GM23338 (cell line): ENCODE results near the gene CMSS1. TPM values are rescaled to one million over a fixed set of nuclear protein-coding genes. Genes with fewer than 3 reads are reported as not detected.

ENCODE experiments used
- ATAC-seq: fragments of 200-7000 bp; cut with Tn5 transposase; 3 replicates; pipeline ENCODE4 v1.9.1; 2020
- DNase-seq: peaks from one replicate; pipeline ENCODE4 v3.0.0-alpha.2; 2015; ENCODE audit warnings: low spot score
- H2AFZ ChIP-seq: fragments of 200-600 bp; sonication (generic); 2 replicates; pipeline ENCODE4 v1.8.0; 2016; ENCODE audit warnings: antibody characterized with exemption, mild to moderate bottlenecking, moderate library complexity
- H3F3A ChIP-seq: fragments of 200-600 bp; sonication (generic); replicated peaks from 2 replicates; pipeline ENCODE4 v1.8.0; 2017; ENCODE audit warnings: antibody characterized with exemption, mixed run types, low read depth
- H3K27ac ChIP-seq: fragments of 200-600 bp; sonication (generic); 2 replicates; pipeline ENCODE4 v1.6.1; 2016; ENCODE audit warnings: low read depth
- H3K27me3 ChIP-seq: fragments of 200-600 bp; sonication (generic); 2 replicates; pipeline ENCODE4 v1.8.0; 2016; ENCODE audit warnings: mild to moderate bottlenecking, mixed run types, moderate library complexity; ENCODE audit not compliant: insufficient read depth
- H3K36me3 ChIP-seq: fragments of 200-600 bp; sonication (generic); 2 replicates; pipeline ENCODE4 v1.8.0; 2016; ENCODE audit warnings: mild to moderate bottlenecking; ENCODE audit not compliant: insufficient read depth
- H3K4me1 ChIP-seq: fragments of 200-600 bp; sonication (generic); 2 replicates; pipeline ENCODE4 v1.8.0; 2016; ENCODE audit warnings: mild to moderate bottlenecking, moderate library complexity; ENCODE audit not compliant: insufficient read depth
- H3K4me2 ChIP-seq: fragments of 200-600 bp; sonication (generic); 2 replicates; pipeline ENCODE4 v1.7.1; 2017; ENCODE audit warnings: mixed run types
- H3K4me3 ChIP-seq: fragments of 200-600 bp; sonication (generic); 2 replicates; pipeline ENCODE4 v1.6.1; 2016; ENCODE audit warnings: mixed run types
- H3K79me2 ChIP-seq: fragments of 200-600 bp; sonication (generic); replicated peaks from 2 replicates; pipeline ENCODE4 v1.8.0; 2017; ENCODE audit warnings: mild to moderate bottlenecking; ENCODE audit not compliant: insufficient read depth
- H3K9me2 ChIP-seq: fragments of 200-600 bp; sonication (generic); 2 replicates; pipeline ENCODE4 v1.8.0; 2017; ENCODE audit not compliant: insufficient read depth
- H4K20me1 ChIP-seq: fragments of 200-600 bp; sonication (generic); replicated peaks from 2 replicates; pipeline ENCODE4 v1.8.0; 2017; ENCODE audit warnings: mild to moderate bottlenecking; ENCODE audit not compliant: insufficient read depth
- H3K27ac Mint-ChIP-seq: 2 replicates; pipeline ENCODE4 v1.8.0; 2020; ENCODE audit warnings: inconsistent platforms, mild to moderate bottlenecking, moderate library complexity, mixed read lengths
- H3K27me3 Mint-ChIP-seq: 3 replicates; pipeline ENCODE4 v1.8.0; 2022; ENCODE audit warnings: low read depth, mild to moderate bottlenecking, moderate library complexity, mixed read lengths, inconsistent platforms; ENCODE audit not compliant: insufficient read depth, poor library complexity
- H3K36me3 Mint-ChIP-seq: 3 replicates; pipeline ENCODE4 v1.8.0; 2021; ENCODE audit warnings: low read depth, mild to moderate bottlenecking, inconsistent platforms, moderate library complexity, mixed read lengths
- H3K4me1 Mint-ChIP-seq: 3 replicates; pipeline ENCODE4 v1.8.0; 2020; ENCODE audit warnings: mild to moderate bottlenecking, inconsistent platforms, mixed read lengths
- H3K4me3 Mint-ChIP-seq: 3 replicates; pipeline ENCODE4 v1.8.0; 2021; ENCODE audit warnings: moderate library complexity, mild to moderate bottlenecking, inconsistent platforms, mixed read lengths
- H3K9me3 Mint-ChIP-seq: 3 replicates; pipeline ENCODE4 v1.8.0; 2020; ENCODE audit warnings: moderate library complexity, mild to moderate bottlenecking, inconsistent platforms, mixed read lengths
- CREB1 ChIP-seq: fragments of 250-450 bp; sonication (Bioruptor Pico); IDR thresholded peaks from 2 replicates; pipeline ENCODE4 v1.5.0; 2020; ENCODE audit warnings: low read depth, mild to moderate bottlenecking, moderate library complexity
- CTCF ChIP-seq, 2 experiments: fragments of 200-600 bp in 1 of 2; sonication (generic) in 1 of 2; conservative IDR thresholded peaks; 2 replicates each; pipeline versions ENCODE4 v1.5.1 to v1.6.1; 2016 to 2017; ENCODE audit warnings: antibody characterized with exemption in 2 of 2, low read depth in 2 of 2, mild to moderate bottlenecking in 2 of 2, moderate library complexity in 1 of 2
- ETS1 ChIP-seq: IDR thresholded peaks from 2 replicates; pipeline ENCODE4 v1.6.1; 2016; ENCODE audit warnings: antibody characterized with exemption
- EZH2 ChIP-seq: fragments of 200-600 bp; sonication (generic); IDR thresholded peaks from one replicate; pipeline ENCODE4 v1.8.0; 2017; ENCODE audit warnings: antibody characterized with exemption, mild to moderate bottlenecking, low read depth; ENCODE audit not compliant: unreplicated experiment
- JUNB ChIP-seq: IDR thresholded peaks from one replicate; pipeline ENCODE4 v1.6.1; 2016; ENCODE audit warnings: antibody characterized with exemption; ENCODE audit not compliant: unreplicated experiment
- NANOG ChIP-seq: IDR thresholded peaks from 2 replicates; pipeline ENCODE4 v1.6.1; 2016; ENCODE audit warnings: antibody characterized with exemption, borderline replicate concordance
- POLR2AphosphoS5 ChIP-seq: IDR thresholded peaks from 2 replicates; pipeline ENCODE4 v1.6.1; 2016; ENCODE audit warnings: antibody characterized with exemption, low read depth
- STAT1 ChIP-seq: IDR thresholded peaks from one replicate; pipeline ENCODE4 v1.6.1; 2016; ENCODE audit warnings: antibody characterized with exemption; ENCODE audit not compliant: unreplicated experiment
- ZNF114 ChIP-seq: fragments of 250-450 bp; sonication (Bioruptor Pico); IDR thresholded peaks from 2 replicates; pipeline ENCODE4 v1.5.0; 2020; ENCODE audit warnings: mild to moderate bottlenecking, moderate library complexity
- ZNF331 ChIP-seq: fragments of 250-450 bp; sonication (Bioruptor Pico); IDR thresholded peaks from 2 replicates; pipeline ENCODE4 v1.5.0; 2020; ENCODE audit warnings: low read depth, mild to moderate bottlenecking, moderate library complexity
- ZNF462 ChIP-seq: fragments of 250-450 bp; sonication (Bioruptor Pico); IDR thresholded peaks from 2 replicates; pipeline ENCODE4 v1.5.0; 2020; ENCODE audit warnings: mild to moderate bottlenecking, moderate library complexity
- polyA plus RNA-seq: library from polyadenylated mRNA; unstranded; fragments of >200 nt; fragmentation: Nextera tagmentation; extraction: Ambion mirVana; gene quantifications from 2 replicates; pipeline ENCODE4 v1.2.1, GENCODE V29; 2016
- total RNA-seq: library from RNA; depleted of rRNA; stranded (reverse); fragments of >200 nt; shearing (Covaris generic); gene quantifications from 2 replicates; pipeline ENCODE4 v1.2.3, GENCODE V29; 2014

Gene CMSS1
- total and polyA plus RNA-seq, 2 experiments from 2014 or later, result 39.4 to 187 TPM

- Histone ChIP-seq H2AFZ (peak overlapping the region; percentile 18; the same call in 1 of the 2 replicates), H3K79me2 (no peaks in the 10 kb centered on the region), H3K4me1 (no peaks in the 10 kb centered on the region), H3K4me3 (no peak overlapping the region), H3K36me3 (no peaks in the 10 kb centered on the region), H4K20me1 (no peaks in the 10 kb centered on the region), H3K27ac (no peak overlapping the region), H3K4me2 (no peak overlapping the region), H3F3A (no peaks in the 10 kb centered on the region), H3K27me3 (no peaks in the 10 kb centered on the region), H3K9me2 (0 out of 2 replicates have a peak, but pooled peaks cover 5% of the 10 kb centered on the region)
- peaks cover 2% of the 10 kb centered on the region for H3K27me3 Mint-ChIP-seq
- DNase-seq (no peak), ATAC-seq (no peak)
- TF ChIP-seq JUNB, result no peak
- no peak for TF ChIP-seq POLR2AphosphoS5
- no peak for TF ChIP-seq NANOG
- no peak for TF ChIP-seq CREB1 (CRISPR knock-in tag)
- TF ChIP-seq ETS1, result no peak
- TF ChIP-seq STAT1, result no peak
- H3K4me1 Mint-ChIP-seq, result peaks cover 3% of the 10 kb centered on the region
- H3K27ac Mint-ChIP-seq, result no peak overlapping the region
- H3K4me3 Mint-ChIP-seq, result no peak overlapping the region
- H3K36me3 Mint-ChIP-seq, result no peaks in the 10 kb centered on the region
- H3K9me3 Mint-ChIP-seq, result peaks cover 4% of the 10 kb centered on the region
Measured at GRCh38 chr3:100227511-100227921, 409.9 kb downstream of the CMSS1 start.

GRCh38 chr3:100228247-100228646 lies 410.6 kb downstream of the CMSS1 start:
- Histone ChIP-seq H3K36me3 (no peaks in the 10 kb centered on the region), H3K79me2 (no peaks in the 10 kb centered on the region), H3F3A (no peaks in the 10 kb centered on the region), H3K27ac (no peak overlapping the region), H2AFZ (no peak overlapping the region), H3K4me1 (peaks cover 6% of the 10 kb centered on the region; the same call in 1 of the 2 replicates), H3K9me2 (0 out of 2 replicates have a peak, but pooled peaks cover 5% of the 10 kb centered on the region), H3K4me3 (no peak overlapping the region), H3K27me3 (no peaks in the 10 kb centered on the region), H4K20me1 (no peaks in the 10 kb centered on the region), H3K4me2 (no peak overlapping the region)
- DNase-seq (no peak), ATAC-seq (no peak)
- H3K9me3 Mint-ChIP-seq, result peaks cover 4% of the 10 kb centered on the region
- peaks cover 2% of the 10 kb centered on the region for H3K27me3 Mint-ChIP-seq
- H3K4me1 Mint-ChIP-seq, result peaks cover 10% of the 10 kb centered on the region
- no peak overlapping the region for H3K4me3 Mint-ChIP-seq
- no peak overlapping the region for H3K27ac Mint-ChIP-seq
- no peaks in the 10 kb centered on the region for H3K36me3 Mint-ChIP-seq
- no peak for TF ChIP-seq JUNB
- TF ChIP-seq CREB1 (CRISPR knock-in tag), result no peak
- TF ChIP-seq POLR2AphosphoS5, result no peak
- no peak for TF ChIP-seq ETS1
- TF ChIP-seq STAT1, result no peak
- TF ChIP-seq ZNF462 (CRISPR knock-in tag), result no peak
- no peak for TF ChIP-seq CTCF (conservative IDR thresholded peaks at IDR 0.05; ENCODE audit: low read depth in 2 of 2)
- TF ChIP-seq ZNF114 (CRISPR knock-in tag), result no peak
- no peak for TF ChIP-seq NANOG
- TF ChIP-seq ZNF331, result no peak
- no peak for TF ChIP-seq EZH2
